ENCODE data around the gene PDPK1.
"Not testable (repeated sequence)": the region's sequence is repeated elsewhere in the genome, so short reads cannot be mapped to it uniquely, and the experiment has no call there.

DNA sequence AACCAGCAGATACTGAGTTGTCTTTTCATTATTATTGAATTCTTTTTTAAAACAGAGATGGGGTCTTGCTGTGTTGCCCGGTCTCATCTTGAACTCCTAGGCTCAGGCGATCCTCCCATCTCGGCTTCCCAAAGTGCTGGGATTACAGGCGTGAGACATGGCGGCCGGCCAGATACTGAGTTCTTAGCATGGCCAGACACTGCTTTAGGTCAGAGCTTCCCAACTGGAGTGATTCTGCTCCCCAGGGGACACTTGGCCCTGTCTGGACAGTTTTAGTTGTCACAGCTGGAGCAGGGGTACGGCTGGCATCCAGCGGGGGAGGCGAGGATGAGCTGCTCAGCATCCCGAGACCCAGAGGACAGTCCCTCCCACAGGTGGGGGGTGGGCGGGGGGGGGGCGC is 41.1 kb downstream of the PDPK1 start:
- TF ChIP-seq, protein P1, sequence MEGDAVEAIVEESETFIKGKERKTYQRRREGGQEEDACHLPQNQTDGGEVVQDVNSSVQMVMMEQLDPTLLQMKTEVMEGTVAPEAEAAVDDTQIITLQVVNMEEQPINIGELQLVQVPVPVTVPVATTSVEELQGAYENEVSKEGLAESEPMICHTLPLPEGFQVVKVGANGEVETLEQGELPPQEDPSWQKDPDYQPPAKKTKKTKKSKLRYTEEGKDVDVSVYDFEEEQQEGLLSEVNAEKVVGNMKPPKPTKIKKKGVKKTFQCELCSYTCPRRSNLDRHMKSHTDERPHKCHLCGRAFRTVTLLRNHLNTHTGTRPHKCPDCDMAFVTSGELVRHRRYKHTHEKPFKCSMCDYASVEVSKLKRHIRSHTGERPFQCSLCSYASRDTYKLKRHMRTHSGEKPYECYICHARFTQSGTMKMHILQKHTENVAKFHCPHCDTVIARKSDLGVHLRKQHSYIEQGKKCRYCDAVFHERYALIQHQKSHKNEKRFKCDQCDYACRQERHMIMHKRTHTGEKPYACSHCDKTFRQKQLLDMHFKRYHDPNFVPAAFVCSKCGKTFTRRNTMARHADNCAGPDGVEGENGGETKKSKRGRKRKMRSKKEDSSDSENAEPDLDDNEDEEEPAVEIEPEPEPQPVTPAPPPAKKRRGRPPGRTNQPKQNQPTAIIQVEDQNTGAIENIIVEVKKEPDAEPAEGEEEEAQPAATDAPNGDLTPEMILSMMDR (IDR thresholded peaks at IDR 0.05) = not testable (repeated sequence)
- not testable (repeated sequence) for TF ChIP-seq EP300, POLR2AphosphoS5, POLR2A (IDR thresholded peaks at IDR 0.05)

Measured in suprapubic skin (tissue), 4 donors.